GM21717 (cell line): ENCODE results near the gene TRIM58.

Source experiments
- ATAC-seq: cut with Tn5 transposase; IDR thresholded peaks from one replicate; pipeline ENCODE4 v1.9.1; 2021; ENCODE audit warnings: mild to moderate bottlenecking, moderate library complexity; ENCODE audit not compliant: unreplicated experiment

TRIM58 gene

GRCh38 chr1:247883346-247883745, 26.4 kb downstream of the TRIM58 start:
- ATAC-seq, result no peak

- ATAC-seq, result no peak
Measured at GRCh38 chr1:247884797-247885413, 27.9 kb downstream of the TRIM58 start.

GRCh38 chr1:247895163-247895637, 38.2 kb downstream of the TRIM58 start, which contains the start of gene OR2W3:
Gene OR2W3 (plus strand): TSS chr1:247895587. CDS start chr1:247895587, 0 bp downstream.
- ATAC-seq, result no peak

GRCh38 chr1:247895976-247896375, 39.0 kb downstream of the TRIM58 start:
- no peak for ATAC-seq

- no peak for ATAC-seq
Measured at GRCh38 chr1:247904122-247904521, 47.1 kb downstream of the TRIM58 start.

GRCh38 chr1:247905181-247905580, 48.2 kb downstream of the TRIM58 start:
- no peak for ATAC-seq

GRCh38 chr1:247905910-247906503, 49.0 kb downstream of the TRIM58 start:
- ATAC-seq, result no peak

- peak; percentile 64 for ATAC-seq
Measured at GRCh38 chr1:247906504-247907047, 49.6 kb downstream of the TRIM58 start.

- no peak for ATAC-seq
Measured at GRCh38 chr1:247908766-247909165, 51.8 kb downstream of the TRIM58 start.

- no peak for ATAC-seq
Measured at GRCh38 chr1:247913786-247914185, 56.8 kb downstream of the TRIM58 start.

GRCh38 chr1:247914941-247915662, 58.1 kb downstream of the TRIM58 start:
- no peak for ATAC-seq

- ATAC-seq, result no peak
Measured at GRCh38 chr1:247919952-247920351, 63.0 kb downstream of the TRIM58 start, which contains the start of gene OR2T8. Gene OR2T8 (plus strand): TSS chr1:247920252. CDS start chr1:247921018, 766 bp downstream.

GRCh38 chr1:247923941-247924340, 67.0 kb downstream of the TRIM58 start:
- no peak for ATAC-seq

- ATAC-seq, result no peak
Measured at GRCh38 chr1:247924868-247925267, 67.9 kb downstream of the TRIM58 start, which contains the start of gene OR2AJ1. Gene OR2AJ1 (plus strand): TSS chr1:247924889. CDS start chr1:247933769, 8,880 bp downstream.
